Measurements from ENCODE around the gene SLC6A1. TPM values are rescaled to one million over a fixed set of nuclear protein-coding genes. Genes with fewer than 3 reads are reported as not detected.
A peak's percentile ranks its signal among the peaks of the same experiment; 100 is the strongest.
"Not testable (repeated sequence)": the region's sequence is repeated elsewhere in the genome, so short reads cannot be mapped to it uniquely, and the experiment has no call there.

The SLC6A1 gene
- total RNA-seq, 2 experiments from 2014 or later: not detected

DNA sequence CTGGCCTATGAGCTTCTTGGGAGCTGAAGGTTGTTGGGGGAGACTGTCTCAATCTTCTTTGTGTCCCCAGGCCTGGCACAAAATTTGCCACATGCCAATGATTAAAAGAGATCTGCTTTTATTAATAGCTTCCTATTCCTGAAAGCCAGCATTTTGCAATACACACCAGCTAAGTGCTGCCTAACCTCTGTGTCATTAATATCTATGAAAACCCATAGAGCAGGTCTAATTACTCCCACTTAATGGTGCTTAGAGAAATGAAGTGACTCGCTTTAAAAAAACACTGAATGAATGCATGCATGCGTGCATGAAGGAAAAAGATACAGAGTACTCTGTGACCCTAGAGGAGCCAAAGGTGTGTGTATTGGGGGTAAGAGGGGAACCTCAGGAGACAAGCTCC is 55.0 kb downstream of the SLC6A1 start:
- no peak overlapping the region for H3K4me3 Mint-ChIP-seq
- H3K36me3 Mint-ChIP-seq: no peaks in the 10 kb centered on the region
- H3K27ac Mint-ChIP-seq: no peak overlapping the region

DNA sequence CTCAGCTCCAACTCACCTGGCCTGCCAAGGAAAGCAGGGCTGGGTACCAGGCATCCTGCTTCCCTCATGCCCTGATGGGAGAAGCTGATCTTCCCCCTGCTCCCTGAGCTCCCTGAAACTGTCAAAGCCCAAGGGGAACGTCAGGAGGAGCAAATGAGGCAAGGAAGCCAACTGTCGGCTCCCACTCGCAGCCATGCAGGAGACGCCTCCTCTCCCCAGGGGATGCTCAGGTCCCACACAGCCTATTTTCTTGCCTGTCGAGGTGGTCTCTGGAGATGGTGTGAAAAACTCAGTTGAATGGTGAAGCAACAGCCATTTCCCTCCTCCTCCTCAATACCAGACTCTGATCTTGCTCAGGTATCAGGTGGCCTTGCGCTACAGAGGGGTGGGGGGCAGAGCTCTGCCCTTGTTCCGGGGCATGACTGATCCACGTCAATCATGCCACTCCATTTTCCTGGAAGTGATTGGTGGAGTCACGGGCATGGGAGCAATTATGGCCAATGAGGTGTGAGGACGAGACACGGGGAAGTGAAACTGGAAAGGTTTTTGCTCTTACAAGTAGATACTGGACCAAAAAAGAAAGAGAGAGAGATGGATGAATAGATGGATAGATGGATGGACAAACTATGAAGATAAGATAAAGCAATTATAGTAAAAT is 58.2 kb downstream of the SLC6A1 start:
- H3K27ac Mint-ChIP-seq: no peak overlapping the region
- H3K36me3 Mint-ChIP-seq: no peaks in the 10 kb centered on the region
- peaks cover 4% of the 10 kb centered on the region for H3K27me3 Mint-ChIP-seq
- no peaks in the 10 kb centered on the region for H3K4me1 Mint-ChIP-seq
- no peak overlapping the region for H3K4me3 Mint-ChIP-seq
- no peaks in the 10 kb centered on the region for H3K9me3 Mint-ChIP-seq
- no peak for DNase-seq

More for the DNA sequence above, 55.0 kb downstream of the SLC6A1 start:
- no peaks in the 10 kb centered on the region for H3K4me1 Mint-ChIP-seq
- no peaks in the 10 kb centered on the region for H3K9me3 Mint-ChIP-seq
- H3K27me3 Mint-ChIP-seq: no peaks in the 10 kb centered on the region
- no peak for DNase-seq

DNA sequence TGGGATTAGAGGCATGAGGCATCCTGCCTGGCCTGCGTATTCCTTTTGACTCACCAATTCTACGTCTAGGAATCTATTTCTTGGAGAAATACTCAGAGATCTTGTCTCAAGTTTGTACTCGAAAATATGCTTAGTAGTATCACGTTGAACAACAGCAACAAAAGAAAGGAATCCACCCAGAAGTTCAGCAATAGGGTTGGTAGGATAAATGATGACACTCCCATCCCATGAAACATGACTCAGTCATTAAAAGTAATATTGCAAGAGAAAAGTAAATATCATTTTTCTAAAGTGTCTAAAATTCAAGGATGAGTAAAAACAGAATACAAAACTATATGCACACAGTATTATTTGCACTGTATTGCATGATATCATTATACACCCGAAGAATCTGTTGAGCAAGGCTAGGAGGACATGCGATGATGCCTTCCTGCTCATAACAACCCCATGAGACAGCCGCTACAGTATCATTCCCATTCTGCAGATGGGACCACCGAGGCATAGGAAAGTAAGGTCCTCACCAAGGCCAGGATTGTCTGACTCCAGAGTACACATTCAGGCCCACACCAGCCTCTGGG is 61.5 kb downstream of the SLC6A1 start:
- Mint-ChIP-seq H3K4me3 (no peak overlapping the region), H3K27me3 (peaks cover 18% of the 10 kb centered on the region), H3K4me1 (no peaks in the 10 kb centered on the region), H3K36me3 (no peaks in the 10 kb centered on the region), H3K27ac (no peak overlapping the region), H3K9me3 (no peaks in the 10 kb centered on the region)
- no peak for DNase-seq

DNA sequence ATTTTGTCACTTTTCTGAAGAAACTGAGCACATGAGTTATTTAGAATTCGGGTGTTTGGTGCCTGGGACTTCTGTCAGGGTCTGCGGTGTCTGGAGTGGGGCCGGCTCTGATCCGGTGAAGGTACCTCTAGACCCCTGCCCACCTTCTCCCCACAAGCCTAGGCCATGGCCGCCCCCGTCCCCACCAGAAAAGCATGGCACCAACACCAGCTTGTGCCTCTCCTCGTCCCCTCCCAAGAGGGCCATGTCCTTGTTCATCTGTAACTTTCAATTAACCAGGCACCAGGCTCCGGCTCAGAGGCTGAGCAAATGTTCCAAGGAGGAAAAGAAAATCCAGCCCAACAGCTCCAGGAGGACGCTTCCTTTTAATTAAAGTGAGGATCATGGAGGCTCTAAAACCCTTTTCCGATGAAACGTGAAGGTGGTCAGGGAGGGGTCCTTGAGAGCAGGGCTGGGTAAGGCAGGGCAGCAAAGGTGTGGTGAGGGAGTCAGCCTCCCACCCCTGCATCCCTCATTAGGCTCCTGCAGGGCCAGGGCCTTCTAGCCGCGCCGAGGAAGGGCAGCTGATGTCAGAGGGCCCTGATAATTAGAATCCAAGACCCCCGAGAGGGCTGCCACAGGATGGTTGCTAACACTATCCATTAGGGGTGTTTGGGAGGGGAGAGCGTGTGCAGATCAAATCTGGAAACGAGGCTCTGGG is 62.3 kb downstream of the SLC6A1 start:
- DNase-seq: no peak
- peaks cover 18% of the 10 kb centered on the region for H3K27me3 Mint-ChIP-seq
- H3K36me3 Mint-ChIP-seq: no peaks in the 10 kb centered on the region
- no peaks in the 10 kb centered on the region for H3K9me3 Mint-ChIP-seq
- no peak overlapping the region for H3K4me3 Mint-ChIP-seq
- no peaks in the 10 kb centered on the region for H3K4me1 Mint-ChIP-seq
- no peak overlapping the region for H3K27ac Mint-ChIP-seq

DNA sequence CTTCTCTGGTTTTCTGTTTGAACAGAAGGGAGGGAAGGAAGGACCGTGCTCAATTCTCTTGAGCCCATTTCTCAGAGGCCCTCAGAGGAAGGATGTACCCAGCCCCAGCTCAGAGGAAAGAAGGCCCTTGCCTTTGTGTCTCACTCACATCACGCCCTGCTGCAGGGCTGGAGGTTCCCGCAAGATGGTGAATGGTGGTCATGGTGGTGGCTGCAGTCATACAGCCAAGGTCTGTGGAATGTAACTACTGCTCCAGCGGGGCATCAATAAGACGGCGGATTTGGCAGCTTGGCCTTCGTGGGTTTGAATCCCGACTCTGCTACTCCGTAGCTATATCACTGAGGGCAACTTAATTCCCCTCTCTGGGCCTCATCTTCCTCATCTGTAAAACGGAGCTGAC is 62.9 kb downstream of the SLC6A1 start:
- no peak for DNase-seq
- H3K9me3 Mint-ChIP-seq: no peaks in the 10 kb centered on the region
- no peak overlapping the region for H3K4me3 Mint-ChIP-seq
- H3K4me1 Mint-ChIP-seq: no peaks in the 10 kb centered on the region
- no peak overlapping the region for H3K27ac Mint-ChIP-seq
- no peaks in the 10 kb centered on the region for H3K36me3 Mint-ChIP-seq
- H3K27me3 Mint-ChIP-seq: peaks cover 18% of the 10 kb centered on the region

DNA sequence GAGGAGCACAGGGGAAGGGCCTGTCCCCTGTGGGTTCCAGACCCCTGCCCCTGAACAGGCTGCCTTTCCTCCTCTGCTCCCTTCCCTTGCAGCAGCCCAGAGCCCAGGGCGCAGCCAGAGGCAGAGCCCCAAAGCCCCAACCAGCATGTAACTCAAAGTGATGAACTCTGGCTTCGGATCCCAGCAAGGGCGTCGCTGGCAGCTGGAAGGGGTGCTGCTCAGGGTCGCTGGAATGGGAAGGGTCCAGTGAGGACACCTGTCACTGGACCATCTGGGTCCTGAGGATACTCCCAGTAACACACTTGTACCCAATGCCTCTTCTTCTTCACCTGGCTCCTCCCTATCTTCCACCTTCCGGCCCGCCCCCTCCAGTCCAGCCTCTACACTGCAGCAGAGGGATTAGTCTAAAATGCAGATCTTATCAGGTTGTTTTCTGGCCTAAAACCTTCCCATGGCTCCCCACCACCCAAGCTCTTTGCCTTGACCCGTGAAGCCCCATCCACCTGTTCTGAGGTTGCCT is 64.0 kb downstream of the SLC6A1 start:
- H3K27me3 Mint-ChIP-seq: peaks cover 18% of the 10 kb centered on the region
- H3K36me3 Mint-ChIP-seq: no peaks in the 10 kb centered on the region
- no peak overlapping the region for H3K27ac Mint-ChIP-seq
- H3K4me3 Mint-ChIP-seq: no peak overlapping the region
- DNase-seq: no peak
- H3K4me1 Mint-ChIP-seq: no peaks in the 10 kb centered on the region
- H3K9me3 Mint-ChIP-seq: no peaks in the 10 kb centered on the region

DNA sequence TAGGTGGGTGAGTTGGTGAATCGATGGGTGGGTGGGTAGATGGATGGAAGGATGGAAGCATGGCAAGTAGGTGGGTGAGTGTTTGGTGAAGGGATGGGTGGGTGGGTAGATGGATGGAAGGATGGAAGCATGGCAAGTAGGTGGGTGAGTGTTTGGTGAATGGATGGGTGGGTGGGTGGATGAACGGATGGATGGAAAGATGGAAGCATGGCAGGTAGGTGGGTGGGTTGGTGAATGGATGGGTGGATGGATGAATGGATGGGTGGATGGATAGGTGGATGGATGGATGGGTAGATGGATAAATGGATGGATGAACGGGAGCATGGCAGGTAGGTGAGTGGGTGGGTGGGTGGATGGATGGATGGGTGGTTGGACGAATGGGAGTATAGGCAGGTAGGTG is 65.1 kb downstream of the SLC6A1 start:
- H3K4me3 Mint-ChIP-seq: no peak overlapping the region
- no peaks in the 10 kb centered on the region for H3K36me3 Mint-ChIP-seq
- H3K9me3 Mint-ChIP-seq: no peaks in the 10 kb centered on the region
- H3K27me3 Mint-ChIP-seq: peaks cover 22% of the 10 kb centered on the region
- DNase-seq: no peak
- no peaks in the 10 kb centered on the region for H3K4me1 Mint-ChIP-seq
- H3K27ac Mint-ChIP-seq: no peak overlapping the region

DNA sequence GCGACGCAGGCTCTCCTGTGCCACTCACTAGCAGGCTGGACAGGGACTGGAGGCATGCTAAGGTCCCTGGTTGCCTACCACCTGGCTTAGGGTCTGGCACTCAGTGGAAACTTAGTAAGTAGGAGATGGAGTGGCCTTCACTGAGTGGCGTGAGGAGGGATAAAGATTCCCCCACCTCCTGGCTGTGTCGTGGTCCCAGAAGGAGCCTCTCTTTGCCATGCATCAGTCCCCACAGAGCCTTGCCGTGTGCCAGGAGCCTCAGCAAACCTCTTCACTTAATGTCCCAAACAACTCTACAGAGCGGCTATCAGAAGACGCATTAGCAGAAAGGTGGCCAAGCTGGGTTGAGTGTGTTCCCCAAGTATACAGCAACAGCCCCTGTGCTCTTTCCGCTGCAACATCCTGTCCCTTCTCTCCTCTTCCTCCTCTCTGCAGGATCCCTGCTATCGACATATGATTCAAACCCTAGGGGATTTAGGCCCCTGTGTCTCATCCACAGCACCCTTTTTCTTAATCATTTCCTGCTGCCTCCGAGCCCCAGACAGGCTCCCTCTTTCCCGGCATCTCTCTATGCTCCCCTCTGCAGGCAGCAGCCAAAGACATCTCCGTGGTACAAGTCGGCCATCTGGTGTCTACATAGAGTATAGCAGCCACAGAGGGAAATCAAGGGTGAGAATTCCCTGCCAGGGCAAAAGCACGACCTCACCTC is 66.7 kb downstream of the SLC6A1 start:
- H3K27ac Mint-ChIP-seq: no peak overlapping the region
- DNase-seq: peak; percentile 36

DNA sequence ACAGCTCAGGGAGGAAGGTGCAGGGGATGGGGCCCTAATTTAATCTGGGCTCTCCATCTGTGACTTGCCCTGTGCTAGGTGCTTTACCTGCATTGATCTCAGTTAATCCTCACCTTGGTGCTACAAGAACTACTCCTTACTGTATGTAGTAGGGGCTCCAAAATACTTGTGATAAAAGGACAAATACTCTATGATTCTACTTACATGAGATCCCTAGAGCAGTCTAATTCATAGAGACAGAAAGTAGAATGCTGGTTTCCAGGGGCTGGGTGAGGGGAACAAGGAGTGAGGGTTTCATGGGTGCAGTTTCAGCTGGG is 67.2 kb downstream of the SLC6A1 start:
- H3K4me1 Mint-ChIP-seq: no peaks in the 10 kb centered on the region
- no peaks in the 10 kb centered on the region for H3K36me3 Mint-ChIP-seq
- peaks cover 5% of the 10 kb centered on the region for H3K9me3 Mint-ChIP-seq
- peaks cover 25% of the 10 kb centered on the region for H3K27me3 Mint-ChIP-seq
- no peak for DNase-seq
- H3K4me3 Mint-ChIP-seq: no peak overlapping the region
- H3K27ac Mint-ChIP-seq: no peak overlapping the region

More for the DNA sequence above, 66.7 kb downstream of the SLC6A1 start:
- no peaks in the 10 kb centered on the region for H3K4me1 Mint-ChIP-seq
- H3K9me3 Mint-ChIP-seq: peaks cover 1% of the 10 kb centered on the region
- H3K36me3 Mint-ChIP-seq: no peaks in the 10 kb centered on the region
- peaks cover 21% of the 10 kb centered on the region for H3K27me3 Mint-ChIP-seq
- H3K4me3 Mint-ChIP-seq: no peak overlapping the region

DNA sequence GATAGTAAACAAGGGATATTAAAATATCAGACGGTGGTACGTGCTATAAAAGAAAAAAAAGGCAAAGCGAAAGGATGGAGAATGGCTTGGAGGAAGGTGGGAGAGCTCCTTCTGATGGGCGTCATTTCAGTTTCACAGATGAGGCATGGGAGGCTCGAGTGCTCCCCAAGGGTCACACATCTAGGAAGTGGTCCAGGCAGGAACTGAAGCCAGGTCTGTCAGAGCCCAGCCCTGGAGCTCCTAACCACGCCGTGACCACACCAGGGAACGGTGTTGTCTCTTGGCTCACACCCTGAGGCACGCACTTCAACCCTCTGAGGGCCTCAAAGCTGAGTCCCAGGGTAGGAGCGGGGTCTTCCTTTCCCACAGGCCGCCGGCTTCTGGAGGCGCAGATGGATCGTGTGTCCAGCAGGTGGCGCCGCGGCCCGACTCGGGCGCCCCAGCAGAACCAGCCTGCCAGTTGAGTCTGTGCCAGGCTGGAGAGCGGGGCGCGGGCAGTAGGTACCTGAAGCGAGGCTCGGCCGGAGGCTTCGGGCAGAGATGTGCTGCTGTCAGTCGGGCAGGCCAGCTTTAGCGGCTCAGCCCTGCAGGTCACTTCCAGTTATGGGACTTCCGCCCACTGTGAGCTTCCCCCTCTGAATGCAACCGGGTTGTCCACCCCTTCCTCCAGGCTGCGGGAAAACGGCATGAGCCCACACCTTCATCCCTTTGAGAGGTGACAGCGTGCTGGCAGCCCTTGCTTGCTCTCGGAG is 68.1 kb downstream of the SLC6A1 start:
- Mint-ChIP-seq H3K27me3 (peaks cover 25% of the 10 kb centered on the region), H3K4me1 (no peaks in the 10 kb centered on the region), H3K9me3 (peaks cover 6% of the 10 kb centered on the region), H3K36me3 (no peaks in the 10 kb centered on the region), H3K27ac (no peak overlapping the region), H3K4me3 (no peak overlapping the region)
- peak; percentile 62 for DNase-seq

DNA sequence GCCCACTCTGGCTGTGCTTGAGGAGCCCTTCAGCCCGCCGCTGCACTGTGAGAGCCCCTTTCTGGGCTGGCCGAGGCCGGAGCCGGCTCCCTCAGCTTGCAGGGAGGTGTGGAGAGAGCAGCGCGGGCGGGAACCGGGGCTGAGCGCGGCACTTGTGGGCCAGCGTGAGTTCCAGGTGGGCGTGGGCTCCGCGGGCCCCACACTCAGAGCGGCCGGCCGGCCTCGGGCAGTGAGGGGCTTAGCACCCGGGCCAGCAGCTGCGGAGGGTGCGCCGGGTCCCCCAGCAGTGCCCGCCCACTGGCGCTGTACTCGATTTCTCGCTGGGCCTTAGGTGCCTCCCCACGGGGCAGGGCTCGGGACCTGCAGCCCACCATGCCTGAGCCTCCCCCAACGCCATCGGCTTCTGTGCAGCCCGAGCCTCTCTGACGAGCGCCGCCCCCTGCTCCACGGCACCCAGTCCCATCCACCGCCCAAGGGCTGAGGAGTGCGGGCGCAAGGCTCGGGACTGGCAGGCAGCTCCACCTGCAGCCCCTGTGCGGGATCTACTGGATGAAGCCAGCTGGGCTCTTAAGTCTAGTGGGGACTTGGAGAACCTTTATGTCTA is 68.8 kb downstream of the SLC6A1 start:
- not testable (repeated sequence) for H3K4me1 Mint-ChIP-seq, H3K36me3 Mint-ChIP-seq, H3K9me3 Mint-ChIP-seq, DNase-seq, H3K4me3 Mint-ChIP-seq, H3K27ac Mint-ChIP-seq
- peaks cover 25% of the 10 kb centered on the region for H3K27me3 Mint-ChIP-seq

DNA sequence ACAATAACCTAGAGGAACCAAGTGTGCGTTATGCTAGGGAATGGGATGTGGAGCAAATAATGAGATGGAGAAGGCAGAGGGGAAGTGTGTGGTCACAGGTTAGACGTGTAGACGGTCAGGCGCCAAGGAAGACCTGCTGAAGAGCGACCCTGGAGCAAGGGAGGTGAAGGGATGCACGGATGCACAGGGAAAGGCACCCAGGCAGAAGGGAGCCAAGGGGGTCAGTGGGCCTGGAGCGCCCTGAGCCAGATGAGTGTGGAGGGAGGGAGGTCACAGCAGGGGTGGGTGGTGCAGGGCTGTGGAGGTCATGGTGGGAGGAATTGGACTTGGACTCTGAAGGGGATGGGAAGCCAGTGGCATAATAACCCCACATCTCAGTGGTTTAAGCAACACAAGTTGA is 70.2 kb downstream of the SLC6A1 start:
- Mint-ChIP-seq H3K36me3 (no peaks in the 10 kb centered on the region), H3K27ac (no peak overlapping the region), H3K27me3 (peaks cover 16% of the 10 kb centered on the region), H3K4me3 (no peak overlapping the region), H3K9me3 (peaks cover 6% of the 10 kb centered on the region), H3K4me1 (no peaks in the 10 kb centered on the region)
- DNase-seq: no peak

DNA sequence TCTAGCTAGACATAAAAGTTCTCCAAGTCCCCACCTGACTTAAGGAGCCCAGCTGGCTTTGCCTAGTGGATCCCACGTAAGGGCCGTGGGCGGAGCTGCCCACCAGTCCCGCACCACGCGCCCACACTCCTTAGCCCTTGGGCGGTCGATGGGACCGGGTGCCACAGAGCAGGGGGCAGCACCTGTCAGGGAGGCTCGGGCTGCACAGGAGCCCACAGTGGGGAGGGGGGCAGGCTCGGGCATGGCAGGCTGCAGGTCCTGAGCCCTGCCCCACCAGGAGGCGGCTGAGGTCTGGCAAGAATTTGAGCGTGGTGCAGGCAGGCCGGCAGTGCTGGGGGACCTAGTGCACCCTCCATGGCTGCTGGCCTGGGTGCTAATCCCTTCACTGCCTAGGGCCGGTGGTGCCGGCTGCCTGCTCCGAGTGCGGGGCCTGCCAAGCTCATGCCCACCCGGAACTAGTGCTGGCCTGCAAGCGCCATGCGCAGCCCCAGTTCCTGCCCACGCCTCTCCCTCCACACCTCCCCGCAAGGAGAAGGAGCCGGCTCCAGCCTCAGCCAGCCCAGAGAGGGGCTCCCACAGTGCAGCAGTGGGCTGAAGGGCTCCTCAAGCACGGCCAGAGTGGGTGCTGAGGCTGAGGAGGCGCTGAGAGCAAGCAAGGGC is 78.7 kb downstream of the SLC6A1 start:
- H3K27me3 Mint-ChIP-seq: peaks cover 41% of the 10 kb centered on the region
- no peaks in the 10 kb centered on the region for H3K36me3 Mint-ChIP-seq
- H3K27ac Mint-ChIP-seq: no peak overlapping the region
- DNase-seq: no peak
- H3K4me1 Mint-ChIP-seq: no peaks in the 10 kb centered on the region
- no peak overlapping the region for H3K4me3 Mint-ChIP-seq
- no peaks in the 10 kb centered on the region for H3K9me3 Mint-ChIP-seq

DNA sequence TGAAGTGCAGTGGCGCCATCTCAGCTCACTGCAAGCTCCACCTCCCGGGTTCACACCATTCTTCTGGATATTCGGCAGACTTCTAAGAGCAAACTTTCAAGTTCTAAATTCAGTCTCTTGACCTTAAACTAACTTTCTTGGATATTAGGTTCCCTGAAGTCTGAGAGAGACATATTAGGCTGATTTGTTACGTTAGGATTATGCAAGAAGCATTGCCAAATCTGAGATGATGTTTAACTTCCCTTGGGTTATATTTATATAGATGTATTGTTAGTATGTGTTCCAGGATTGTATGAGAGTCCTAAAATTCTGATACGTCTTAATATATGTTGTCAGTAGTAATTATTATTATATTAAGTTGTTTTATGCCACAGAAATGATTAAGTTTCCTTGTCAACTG is 80.1 kb downstream of the SLC6A1 start:
- no peaks in the 10 kb centered on the region for H3K36me3 Mint-ChIP-seq
- no peak overlapping the region for H3K27ac Mint-ChIP-seq
- no peak overlapping the region for H3K4me3 Mint-ChIP-seq
- H3K9me3 Mint-ChIP-seq: no peaks in the 10 kb centered on the region
- no peaks in the 10 kb centered on the region for H3K4me1 Mint-ChIP-seq
- peaks cover 41% of the 10 kb centered on the region for H3K27me3 Mint-ChIP-seq
- no peak for DNase-seq

Measured in activated naive CD8-positive, alpha-beta T cell treated with anti-CD3 and anti-CD28 coated beads for 36 hours (primary cell).